B cell (primary cell): ENCODE results near the gene MRM2. TPM values are rescaled to one million over a fixed set of nuclear protein-coding genes. Genes with fewer than 3 reads are reported as not detected.

Experiments used
- ATAC-seq: fragments of 200-7000 bp; cut with Tn5 transposase; one replicate; pipeline ENCODE4 v1.10.0; 2021; ENCODE audit warnings: low read depth, mild to moderate bottlenecking, moderate number of reproducible peaks, moderate library complexity
- CTCF ChIA-PET: fragments of 350-600 bp; sonication (Branson Sonifier 250); formaldehyde crosslinking; loops from one replicate; lab custom pipeline; 2021; ENCODE audit warnings: antibody characterized with exemption, inconsistent platforms; lab: Charles Lee
- POLR2A ChIA-PET: fragments of 350-600 bp; sonication (Branson Sonifier 250); formaldehyde crosslinking; loops from one replicate; lab custom pipeline; 2021; ENCODE audit warnings: antibody characterized with exemption; lab: Charles Lee
- DNase-seq: peaks from one replicate; pipeline ENCODE4 v3.0.0; 2013
- H2AFZ ChIP-seq: 2 replicates; pipeline ENCODE4 v1.6.1; 2012; ENCODE audit warnings: mild to moderate bottlenecking, low read depth, low read length; ENCODE audit not compliant: insufficient read depth, poor library complexity, severe bottlenecking
- H3K27ac ChIP-seq, 2 donors: 1 replicate in 1 of 2; 2 replicates in 1 of 2; pipeline ENCODE4 v1.5.1; 2012 to 2013; ENCODE audit warnings: low read length in 2 of 2, mild to moderate bottlenecking in 2 of 2, moderate library complexity in 1 of 2
- H3K27me3 ChIP-seq, 4 experiments: fragments of 200-600 bp in 1 of 4; sonication (generic) in 1 of 4; replicated peaks in 1 of 4; 1 replicate in 2 of 4; 2 replicates in 2 of 4; pipeline versions ENCODE4 v1.6.1 to v1.7.0; 2013 to 2016; ENCODE audit warnings: low read length in 3 of 4, mild to moderate bottlenecking in 2 of 4, mixed read lengths in 1 of 4, moderate library complexity in 1 of 4; ENCODE audit not compliant: insufficient read depth in 4 of 4, control insufficient read depth in 3 of 4; ENCODE audit errors: control extremely low read depth in 1 of 4
- H3K36me3 ChIP-seq, 2 experiments: replicated peaks in 1 of 2; 1 replicate in 1 of 2; 2 replicates in 1 of 2; pipeline versions ENCODE4 v1.6.1 to v1.7.1; 2013; ENCODE audit warnings: low read length in 1 of 2; ENCODE audit not compliant: insufficient read depth in 2 of 2, control insufficient read depth in 1 of 2; ENCODE audit errors: control extremely low read depth in 1 of 2, extremely low read depth in 1 of 2
- H3K4me1 ChIP-seq, 2 donors: fragments of 200-600 bp in 1 of 2; sonication (generic) in 1 of 2; 1 replicate in 1 of 2; 2 replicates in 1 of 2; pipeline versions ENCODE4 v1.5.1 to v1.6.1; 2013 to 2017; ENCODE audit warnings: low read length in 2 of 2; ENCODE audit not compliant: control insufficient read depth in 2 of 2, insufficient read depth in 2 of 2
- H3K4me2 ChIP-seq: replicated peaks from 2 replicates; pipeline ENCODE3; 2012; ENCODE audit warnings: mild to moderate bottlenecking, low read depth, low read length; ENCODE audit not compliant: poor library complexity, severe bottlenecking
- H3K4me3 ChIP-seq, 5 experiments: fragments of 200-600 bp in 1 of 5; sonication (generic) in 1 of 5; 1 replicate in 3 of 5; 2 replicates in 2 of 5; pipeline versions ENCODE4 v1.5.1 to v1.7.0; 2011 to 2016; ENCODE audit warnings: low read length in 4 of 5, mild to moderate bottlenecking in 4 of 5, low read depth in 2 of 5, control low read depth in 1 of 5, moderate library complexity in 1 of 5; ENCODE audit not compliant: insufficient read depth in 1 of 5; ENCODE audit errors: control extremely low read depth in 1 of 5, extremely low read depth in 1 of 5
- H3K79me2 ChIP-seq: fragments of 200-600 bp; sonication (generic); one replicate; pipeline ENCODE4 v1.6.0; 2016; ENCODE audit warnings: low read length; ENCODE audit not compliant: control insufficient read depth, insufficient read depth
- H3K9ac ChIP-seq: fragments of 200-600 bp; sonication (generic); 2 replicates; pipeline ENCODE4 v1.6.1; 2017; ENCODE audit warnings: mild to moderate bottlenecking, low read length, moderate library complexity
- H3K9me3 ChIP-seq, 3 donors: one replicate each; pipeline versions ENCODE4 v1.6.1 to v1.7.1; 2013; ENCODE audit warnings: low read length in 2 of 3; ENCODE audit not compliant: control insufficient read depth in 2 of 3, insufficient read depth in 1 of 3; ENCODE audit errors: control extremely low read depth in 1 of 3
- H4K20me1 ChIP-seq: 2 replicates; pipeline ENCODE4 v1.6.0; 2012; ENCODE audit warnings: mild to moderate bottlenecking, low read length; ENCODE audit not compliant: insufficient read depth, control insufficient read depth, poor library complexity, severe bottlenecking
- H3K27ac Mint-ChIP-seq: one replicate; pipeline ENCODE4 v1.8.0; 2021; ENCODE audit warnings: mixed read lengths
- H3K27me3 Mint-ChIP-seq: one replicate; pipeline ENCODE4 v1.8.0; 2021; ENCODE audit warnings: mixed read lengths
- H3K4me1 Mint-ChIP-seq: one replicate; pipeline ENCODE4 v1.8.0; 2021; ENCODE audit warnings: mixed read lengths
- H3K4me3 Mint-ChIP-seq: one replicate; pipeline ENCODE4 v1.8.0; 2021; ENCODE audit warnings: mixed read lengths
- H3K9me3 Mint-ChIP-seq: one replicate; pipeline ENCODE4 v1.8.0; 2022; ENCODE audit warnings: mixed read lengths; ENCODE audit not compliant: insufficient read depth
- EZH2 ChIP-seq: IDR thresholded peaks from 2 replicates; pipeline ENCODE4 v1.6.1; 2012; ENCODE audit warnings: borderline replicate concordance, low read depth, mild to moderate bottlenecking, moderate library complexity, low read length; ENCODE audit not compliant: insufficient read depth, poor library complexity, severe bottlenecking
- WGBS: methylation state at CpG from one replicate; pipeline ENCODE4 v1.1.5; 2013; ENCODE audit warnings: missing lambda C conversion rate; ENCODE audit not compliant: insufficient coverage; 5-methylcytosine and 5-hydroxymethylcytosine counted together
- intact Hi-C: fragments of 100-400 bp; cut with micrococcal nuclease; formaldehyde crosslinking; loops from one replicate; pipeline ENCODE4 v1.10.0; 2022
- polyA plus RNA-seq: library from polyadenylated mRNA; depleted of rRNA; stranded (reverse); fragments of >200 nt; gene quantifications from 2 replicates; pipeline ENCODE4 v1.2.3, GENCODE V29; 2012
- total RNA-seq, 2 donors: library from RNA; stranded (reverse); fragments of 120-200 nt in 1 of 2; gene quantifications; 1 replicate in 1 of 2; 2 replicates in 1 of 2; pipeline versions ENCODE4 v1.2.3 to v1.2.4, GENCODE V29; 2013 to 2022
- TF ChIP-seq, protein P1 (sequence below): fragments of 200-600 bp; IDR thresholded peaks from one replicate; pipeline ENCODE4 v1.8.0; 2022; ENCODE audit warnings: antibody characterized with exemption, mild to moderate bottlenecking

MRM2 gene
- total and polyA plus RNA-seq, 2 donors (not counting 1 experiment from before 2014, with no cell fraction given) = 9.2 to 29.0 TPM

DNA sequence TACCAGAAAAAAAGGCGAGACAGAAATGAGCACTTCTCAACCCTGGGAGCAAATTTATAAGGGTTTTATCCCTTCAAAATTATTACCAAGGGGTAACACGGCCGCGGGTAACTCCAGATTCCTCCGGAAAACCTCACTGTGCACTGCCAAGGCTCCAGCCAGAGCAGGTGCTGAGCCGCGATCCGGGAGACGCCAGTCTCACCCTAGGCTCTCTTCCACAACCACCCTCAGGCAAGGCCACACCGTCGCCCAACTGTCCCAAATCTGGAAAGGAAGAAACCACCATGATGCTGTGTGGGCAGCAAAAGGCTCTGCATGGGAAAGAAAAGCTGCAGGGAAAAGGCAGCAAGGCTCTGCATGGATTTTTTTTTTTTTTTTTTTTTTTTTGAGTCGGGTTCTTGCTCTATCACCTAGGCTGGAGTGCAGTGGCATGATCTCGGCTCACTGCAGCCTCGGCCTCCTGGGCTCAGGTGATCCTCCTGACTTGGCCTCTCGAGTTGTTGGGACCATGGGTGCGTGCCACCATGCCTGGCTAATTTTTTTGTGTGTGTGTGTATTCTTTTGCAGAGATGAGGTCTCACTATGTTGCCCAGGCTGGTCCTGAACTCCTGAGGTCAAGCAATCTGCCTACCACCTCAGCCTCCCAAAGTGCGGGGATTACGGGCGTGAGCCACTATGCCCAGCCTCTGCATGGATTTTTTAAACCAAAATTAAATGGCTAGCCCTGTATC, 48.3 kb downstream of the MRM2 start:
- Mint-ChIP-seq H3K9me3 (no peaks in the 10 kb centered on the region), H3K4me3 (no peak overlapping the region), H3K27me3 (no peaks in the 10 kb centered on the region), H3K27ac (peak overlapping the region; percentile 15), H3K4me1 (no peaks in the 10 kb centered on the region)
- no peak overlapping the region for H3K4me2 ChIP-seq
- H3K27me3 ChIP-seq = no peaks in the 10 kb centered on the region
- H2AFZ ChIP-seq = no peak overlapping the region
- intact Hi-C loops = no loop called here
- WGBS = 100% methylated on average over 14 of the region's 19 CpGs
- H3K9ac ChIP-seq = no peak overlapping the region
- ChIA-PET CTCF (no interaction called here), POLR2A (no interaction called here)
- no peaks in the 10 kb centered on the region for H4K20me1 ChIP-seq
- H3K4me1 ChIP-seq = no peaks in the 10 kb centered on the region
- H3K27ac ChIP-seq = no peak overlapping the region
- H3K4me3 ChIP-seq = no peak overlapping the region
- peaks cover 12% of the 10 kb centered on the region for H3K79me2 ChIP-seq
- TF ChIP-seq, protein P1, sequence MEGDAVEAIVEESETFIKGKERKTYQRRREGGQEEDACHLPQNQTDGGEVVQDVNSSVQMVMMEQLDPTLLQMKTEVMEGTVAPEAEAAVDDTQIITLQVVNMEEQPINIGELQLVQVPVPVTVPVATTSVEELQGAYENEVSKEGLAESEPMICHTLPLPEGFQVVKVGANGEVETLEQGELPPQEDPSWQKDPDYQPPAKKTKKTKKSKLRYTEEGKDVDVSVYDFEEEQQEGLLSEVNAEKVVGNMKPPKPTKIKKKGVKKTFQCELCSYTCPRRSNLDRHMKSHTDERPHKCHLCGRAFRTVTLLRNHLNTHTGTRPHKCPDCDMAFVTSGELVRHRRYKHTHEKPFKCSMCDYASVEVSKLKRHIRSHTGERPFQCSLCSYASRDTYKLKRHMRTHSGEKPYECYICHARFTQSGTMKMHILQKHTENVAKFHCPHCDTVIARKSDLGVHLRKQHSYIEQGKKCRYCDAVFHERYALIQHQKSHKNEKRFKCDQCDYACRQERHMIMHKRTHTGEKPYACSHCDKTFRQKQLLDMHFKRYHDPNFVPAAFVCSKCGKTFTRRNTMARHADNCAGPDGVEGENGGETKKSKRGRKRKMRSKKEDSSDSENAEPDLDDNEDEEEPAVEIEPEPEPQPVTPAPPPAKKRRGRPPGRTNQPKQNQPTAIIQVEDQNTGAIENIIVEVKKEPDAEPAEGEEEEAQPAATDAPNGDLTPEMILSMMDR = no peak
- no peak for TF ChIP-seq EZH2
- H3K9me3 ChIP-seq = peaks cover 0 to 19% (median 6%) of the 10 kb centered on the region in 3 donors
- no peak for ATAC-seq
- peaks cover 2 to 38% of the 10 kb centered on the region in 2 experiments for H3K36me3 ChIP-seq
- no peak for DNase-seq

DNA sequence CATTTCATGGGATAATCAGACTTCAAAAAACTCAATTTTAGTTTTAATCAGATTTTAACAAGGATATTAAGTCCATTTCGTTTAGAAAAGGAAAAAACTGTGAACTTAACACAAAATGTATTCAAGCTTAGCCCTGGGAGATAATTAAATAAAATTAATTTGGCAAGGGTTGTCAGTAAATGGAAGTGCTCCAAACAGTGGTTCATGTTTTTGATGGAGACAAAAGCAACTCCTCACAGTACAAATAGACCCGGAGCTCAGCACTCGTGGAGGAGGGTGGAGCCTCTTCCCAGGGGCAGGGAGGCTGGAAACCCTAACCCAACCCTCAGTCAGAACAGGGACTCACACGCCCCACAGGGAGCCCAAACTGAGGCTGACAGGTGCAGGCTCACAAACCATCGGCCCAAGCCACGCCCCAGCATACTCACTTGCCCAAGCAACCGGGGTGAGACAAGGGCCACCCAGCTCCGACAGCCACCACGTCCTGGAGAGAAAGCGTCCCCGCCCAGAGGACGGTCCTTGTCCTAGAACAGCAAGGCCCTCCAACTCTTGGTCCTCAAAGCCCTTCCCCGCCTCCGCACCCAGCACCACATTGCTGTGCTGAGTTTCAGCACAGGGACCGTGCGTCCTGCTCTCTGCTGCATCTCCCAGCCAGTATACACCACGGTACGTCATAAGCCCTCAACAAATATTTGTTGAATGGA, 49.0 kb downstream of the MRM2 start:
- Mint-ChIP-seq H3K4me1 (no peaks in the 10 kb centered on the region), H3K4me3 (no peak overlapping the region), H3K9me3 (no peaks in the 10 kb centered on the region), H3K27me3 (no peaks in the 10 kb centered on the region), H3K27ac (no peak overlapping the region)
- TF ChIP-seq, protein P1 = no peak
- no peak for TF ChIP-seq EZH2
- Histone ChIP-seq H3K27me3 (no peaks in the 10 kb centered on the region), H3K4me3 (no peak overlapping the region), H3K79me2 (peaks cover 7% of the 10 kb centered on the region), H3K36me3 (peaks cover 2 to 39% of the 10 kb centered on the region in 2 experiments), H3K4me1 (no peaks in the 10 kb centered on the region), H3K9me3 (peaks cover 0 to 19% (median 6%) of the 10 kb centered on the region in 3 donors), H3K4me2 (no peak overlapping the region), H4K20me1 (no peaks in the 10 kb centered on the region), H3K27ac (no peak overlapping the region), H3K9ac (no peak overlapping the region), H2AFZ (no peak overlapping the region)
- CTCF ChIA-PET = no interaction called here
- DNase-seq (no peak), ATAC-seq (no peak)
- POLR2A ChIA-PET = no interaction called here
- intact Hi-C loops = no loop called here
- WGBS = 93% methylated on average over 17 of the region's 18 CpGs
